Activated CD8-positive, alpha-beta T cell treated with anti-CD3 and anti-CD28 coated beads for 36 hours (primary cell): ENCODE data around the gene S1PR1. TPM values are rescaled to one million over a fixed set of nuclear protein-coding genes. Genes with fewer than 3 reads are reported as not detected.

Experiments used
- ATAC-seq: fragments of 200-7000 bp; cut with Tn5 transposase; one replicate; pipeline ENCODE4 v1.10.0; 2021; ENCODE audit warnings: mild to moderate bottlenecking, moderate library complexity
- CTCF ChIA-PET: fragments of 350-600 bp; sonication (Branson Sonifier 250); formaldehyde crosslinking; loops from one replicate; lab custom pipeline; 2021; ENCODE audit warnings: antibody characterized with exemption; lab: Charles Lee
- POLR2A ChIA-PET: fragments of 350-600 bp; sonication (Branson Sonifier 250); formaldehyde crosslinking; loops from one replicate; lab custom pipeline; 2021; ENCODE audit warnings: antibody characterized with exemption; lab: Charles Lee
- DNase-seq: peaks from one replicate; pipeline ENCODE4 v3.0.0-alpha.2; 2020
- H3K27ac Mint-ChIP-seq: one replicate; pipeline ENCODE4 v1.8.0; 2021; ENCODE audit warnings: mild to moderate bottlenecking, mixed read lengths
- H3K27me3 Mint-ChIP-seq: one replicate; pipeline ENCODE4 v1.8.0; 2021; ENCODE audit warnings: mixed read lengths
- H3K36me3 Mint-ChIP-seq: one replicate; pipeline ENCODE4 v1.8.0; 2021; ENCODE audit warnings: low read depth, mixed read lengths
- H3K4me1 Mint-ChIP-seq: one replicate; pipeline ENCODE4 v1.8.0; 2021; ENCODE audit warnings: low read depth, mixed read lengths
- H3K4me3 Mint-ChIP-seq: one replicate; pipeline ENCODE4 v1.8.0; 2021; ENCODE audit warnings: mild to moderate bottlenecking, moderate library complexity, mixed read lengths
- H3K9me3 Mint-ChIP-seq: one replicate; pipeline ENCODE4 v1.8.0; 2021; ENCODE audit warnings: mixed read lengths
- intact Hi-C: fragments of 100-400 bp; cut with micrococcal nuclease; formaldehyde crosslinking; loops from one replicate; pipeline ENCODE4 v1.10.0; 2022
- total RNA-seq, 2 experiments: library from RNA; stranded (reverse); gene quantifications; one replicate each; pipeline ENCODE4 v1.2.3, GENCODE V29; 2021
- TF ChIP-seq, protein P1 (sequence below): fragments of 200-600 bp; IDR thresholded peaks from one replicate; pipeline ENCODE4 v1.8.0; 2022; ENCODE audit warnings: antibody characterized with exemption, mild to moderate bottlenecking

The S1PR1 gene
- total RNA-seq, 2 experiments from 2014 or later: 63.9 to 66.4 TPM

GRCh38 chr1:101257500-101258325, 20.9 kb downstream of the S1PR1 start:
- TF ChIP-seq, protein P1, sequence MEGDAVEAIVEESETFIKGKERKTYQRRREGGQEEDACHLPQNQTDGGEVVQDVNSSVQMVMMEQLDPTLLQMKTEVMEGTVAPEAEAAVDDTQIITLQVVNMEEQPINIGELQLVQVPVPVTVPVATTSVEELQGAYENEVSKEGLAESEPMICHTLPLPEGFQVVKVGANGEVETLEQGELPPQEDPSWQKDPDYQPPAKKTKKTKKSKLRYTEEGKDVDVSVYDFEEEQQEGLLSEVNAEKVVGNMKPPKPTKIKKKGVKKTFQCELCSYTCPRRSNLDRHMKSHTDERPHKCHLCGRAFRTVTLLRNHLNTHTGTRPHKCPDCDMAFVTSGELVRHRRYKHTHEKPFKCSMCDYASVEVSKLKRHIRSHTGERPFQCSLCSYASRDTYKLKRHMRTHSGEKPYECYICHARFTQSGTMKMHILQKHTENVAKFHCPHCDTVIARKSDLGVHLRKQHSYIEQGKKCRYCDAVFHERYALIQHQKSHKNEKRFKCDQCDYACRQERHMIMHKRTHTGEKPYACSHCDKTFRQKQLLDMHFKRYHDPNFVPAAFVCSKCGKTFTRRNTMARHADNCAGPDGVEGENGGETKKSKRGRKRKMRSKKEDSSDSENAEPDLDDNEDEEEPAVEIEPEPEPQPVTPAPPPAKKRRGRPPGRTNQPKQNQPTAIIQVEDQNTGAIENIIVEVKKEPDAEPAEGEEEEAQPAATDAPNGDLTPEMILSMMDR: no peak
- CTCF ChIA-PET: interaction anchor here (0.9 kb wide), 1 partner anchor 14 kb away, joined by 3 read pairs; no protein-coding TSS in a partner anchor
- Mint-ChIP-seq H3K36me3 (no peaks in the 10 kb centered on the region), H3K4me3 (no peak overlapping the region), H3K9me3 (peaks cover 2% of the 10 kb centered on the region), H3K4me1 (peaks cover 65% of the 10 kb centered on the region), H3K27ac (peak overlapping the region; percentile 77), H3K27me3 (no peaks in the 10 kb centered on the region)
- intact Hi-C loops: no loop called here
- DNase-seq (peak; percentile 54), ATAC-seq (peak; percentile 29)
- POLR2A ChIA-PET: interaction anchor here (1.1 to 1.6 kb wide), 2 partner anchors 17 to 19 kb away, joined by 4 to 6 read pairs; no protein-coding TSS in a partner anchor

GRCh38 chr1:101259744-101260148, 22.9 kb downstream of the S1PR1 start:
- DNase-seq: no peak
- ChIA-PET CTCF (interaction anchor here (1.1 to 1.2 kb wide), 2 partner anchors 21 to 28 kb away, joined by 3 to 7 read pairs; no protein-coding TSS in a partner anchor), POLR2A (interaction anchor here (0.9 to 1.3 kb wide), 4 partner anchors 19 to 234 kb away, joined by 3 read pairs; partner anchors contain the start of gene DPH5)
- Mint-ChIP-seq H3K4me1 (peaks cover 66% of the 10 kb centered on the region), H3K27me3 (no peaks in the 10 kb centered on the region), H3K4me3 (no peak overlapping the region), H3K27ac (peak overlapping the region; percentile 79), H3K36me3 (no peaks in the 10 kb centered on the region), H3K9me3 (no peaks in the 10 kb centered on the region)
- ATAC-seq: peak; percentile 51
- intact Hi-C loops: no loop called here
- TF ChIP-seq, protein P1: no peak

DNA sequence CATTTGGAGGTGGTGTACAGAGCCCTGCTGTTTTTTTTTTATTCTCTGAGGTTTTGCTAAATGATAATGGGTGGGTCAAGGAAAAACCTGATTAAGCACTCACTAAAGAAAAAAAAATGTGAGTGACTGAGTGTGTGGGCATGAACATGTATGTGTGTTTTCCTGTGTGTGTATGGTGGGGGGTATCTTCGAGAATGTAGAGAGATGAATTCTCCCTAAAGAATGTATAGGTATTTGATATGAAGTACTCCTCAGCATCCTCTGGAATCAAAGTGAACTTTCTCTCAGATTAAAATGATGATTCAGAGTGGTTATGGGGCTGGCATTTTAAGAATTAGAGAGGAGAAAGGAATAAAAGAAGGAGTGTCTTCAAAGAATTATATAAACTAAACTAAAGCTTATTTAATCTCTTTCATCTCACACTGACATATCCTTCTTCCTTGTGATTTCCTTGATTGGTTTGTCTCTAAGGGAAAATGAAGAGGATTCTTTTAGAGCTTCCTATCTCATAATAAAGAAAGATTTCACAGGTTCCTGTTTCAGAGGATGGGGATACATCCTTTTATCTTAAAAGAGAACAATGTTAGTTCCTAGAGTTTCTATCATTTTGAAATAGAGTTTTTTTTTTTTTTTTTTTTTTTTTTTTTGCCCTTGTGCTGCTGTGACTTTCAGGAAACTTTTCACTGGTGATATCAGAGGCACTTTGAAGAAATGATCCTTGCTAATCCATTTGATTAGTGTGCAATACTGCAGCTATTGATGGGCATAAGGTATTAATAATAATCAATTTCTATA, 23.9 kb downstream of the S1PR1 start:
- Mint-ChIP-seq H3K27me3 (no peaks in the 10 kb centered on the region), H3K36me3 (no peaks in the 10 kb centered on the region), H3K4me3 (no peak overlapping the region), H3K9me3 (no peaks in the 10 kb centered on the region), H3K27ac (peak overlapping the region; percentile 79), H3K4me1 (peaks cover 73% of the 10 kb centered on the region)
- no peak for ATAC-seq
- ChIA-PET CTCF (no interaction called here), POLR2A (interaction anchor here (0.9 to 1.5 kb wide), 4 partner anchors 18 to 30 kb away, joined by 3 to 7 read pairs (median 4); no protein-coding TSS in a partner anchor)
- intact Hi-C loops: no loop called here
- TF ChIP-seq, protein P1: no peak
- no peak for DNase-seq

DNA sequence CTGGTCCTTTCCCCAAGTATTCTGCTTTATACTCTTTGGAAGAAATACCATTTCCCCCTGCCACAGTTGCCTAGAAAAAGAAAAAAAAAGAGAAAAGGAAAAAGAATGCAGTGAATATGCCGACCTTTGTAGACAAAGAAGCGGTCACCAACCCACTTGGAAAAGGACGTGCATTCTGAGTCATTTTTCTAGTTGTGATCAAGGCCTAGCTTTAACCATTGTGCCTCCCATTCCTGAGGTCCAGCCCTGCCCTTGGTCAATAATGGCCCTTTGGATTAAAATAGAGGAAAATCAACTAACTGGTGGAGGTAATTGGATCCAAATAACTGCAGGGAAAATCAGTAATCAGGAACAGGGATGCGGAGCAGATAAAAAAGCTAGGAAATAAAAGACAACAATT, 24.8 kb downstream of the S1PR1 start:
- Mint-ChIP-seq H3K27ac (peak overlapping the region; percentile 30), H3K4me3 (no peak overlapping the region), H3K4me1 (peaks cover 74% of the 10 kb centered on the region), H3K36me3 (no peaks in the 10 kb centered on the region), H3K27me3 (no peaks in the 10 kb centered on the region), H3K9me3 (no peaks in the 10 kb centered on the region)
- CTCF ChIA-PET: interaction anchor here (0.6 to 1.1 kb wide), 3 partner anchors 17 to 1125 kb away, joined by 3 read pairs; no protein-coding TSS in a partner anchor
- TF ChIP-seq, protein P1: no peak
- DNase-seq: no peak
- intact Hi-C loops: no loop called here
- ATAC-seq: no peak
- POLR2A ChIA-PET: interaction anchor here (0.7 to 1.5 kb wide), 5 partner anchors 17 to 46 kb away, joined by 3 to 7 read pairs (median 3); no protein-coding TSS in a partner anchor
